GM18520 (cell line): ENCODE measurements around the gene SMYD4.
"Not testable (repeated sequence)": the region's sequence is repeated elsewhere in the genome, so short reads cannot be mapped to it uniquely, and the experiment has no call there.

ENCODE experiments used
- ATAC-seq: cut with Tn5 transposase; IDR thresholded peaks from one replicate; pipeline ENCODE4 v1.9.1; 2021; ENCODE audit not compliant: unreplicated experiment

Gene SMYD4

DNA sequence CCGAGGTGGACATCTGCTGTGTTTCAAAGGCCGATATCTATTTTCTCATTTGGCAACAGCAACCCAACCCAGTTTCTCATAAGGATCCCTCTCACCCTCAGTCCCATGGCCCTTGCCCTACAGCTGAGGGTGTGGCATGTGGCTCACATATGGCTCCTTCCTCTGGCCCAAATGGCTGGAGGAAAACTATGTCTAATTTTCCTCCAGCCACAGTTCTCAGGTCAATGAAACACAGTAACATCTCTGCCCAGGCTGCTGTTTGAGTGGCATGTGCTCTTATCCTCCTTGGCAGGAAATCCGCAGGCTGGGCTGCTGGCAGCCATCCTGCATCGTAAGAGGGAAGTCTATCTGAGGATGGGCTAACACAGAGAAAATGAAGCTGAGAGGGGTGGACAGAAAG lies 43.8 kb downstream of the SMYD4 start:
- ATAC-seq: no peak

- no peak for ATAC-seq
These were observed 45.7 kb downstream of the SMYD4 start for GRCh38 chr17:1783834-1784611.

DNA sequence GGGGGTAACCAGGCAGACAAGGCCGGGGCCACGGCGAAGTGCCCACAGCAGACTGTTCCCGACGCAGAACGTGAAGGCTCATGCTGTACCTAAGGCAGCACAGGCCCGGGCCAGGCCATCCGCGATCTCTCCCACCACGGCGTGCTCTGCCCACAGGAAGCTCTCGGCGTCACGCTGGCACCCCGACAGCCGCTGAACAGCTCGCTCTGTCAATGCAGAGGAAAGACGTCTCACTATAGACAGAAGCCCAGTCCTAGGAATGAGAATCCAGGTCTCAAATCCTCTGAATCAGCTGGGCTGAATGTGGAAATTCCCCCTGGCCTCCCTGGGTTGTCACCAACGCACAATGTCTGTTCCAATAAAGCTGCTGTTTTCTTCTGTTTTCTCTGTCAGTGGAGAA lies 46.4 kb downstream of the SMYD4 start:
- ATAC-seq: no peak

DNA sequence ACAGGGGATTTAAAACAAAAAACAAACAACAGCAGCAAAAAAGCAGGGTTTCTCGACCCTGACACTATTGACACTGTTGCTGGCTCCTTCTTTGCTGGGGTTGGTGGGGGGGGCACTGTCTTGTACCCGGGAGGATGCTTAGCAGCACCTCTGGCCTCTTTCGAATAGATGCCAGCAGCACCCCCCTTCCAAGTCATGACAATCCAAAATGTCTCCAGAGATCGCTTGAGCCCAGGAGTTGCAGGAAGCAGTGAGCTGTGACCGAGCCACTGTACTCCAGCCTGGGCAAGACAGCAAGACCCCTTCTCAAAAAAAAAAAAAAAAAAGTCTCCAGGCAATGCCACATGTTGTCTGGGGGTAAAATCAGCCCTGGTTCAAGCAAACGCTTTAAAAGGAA lies 47.5 kb downstream of the SMYD4 start:
- ATAC-seq: no peak

DNA sequence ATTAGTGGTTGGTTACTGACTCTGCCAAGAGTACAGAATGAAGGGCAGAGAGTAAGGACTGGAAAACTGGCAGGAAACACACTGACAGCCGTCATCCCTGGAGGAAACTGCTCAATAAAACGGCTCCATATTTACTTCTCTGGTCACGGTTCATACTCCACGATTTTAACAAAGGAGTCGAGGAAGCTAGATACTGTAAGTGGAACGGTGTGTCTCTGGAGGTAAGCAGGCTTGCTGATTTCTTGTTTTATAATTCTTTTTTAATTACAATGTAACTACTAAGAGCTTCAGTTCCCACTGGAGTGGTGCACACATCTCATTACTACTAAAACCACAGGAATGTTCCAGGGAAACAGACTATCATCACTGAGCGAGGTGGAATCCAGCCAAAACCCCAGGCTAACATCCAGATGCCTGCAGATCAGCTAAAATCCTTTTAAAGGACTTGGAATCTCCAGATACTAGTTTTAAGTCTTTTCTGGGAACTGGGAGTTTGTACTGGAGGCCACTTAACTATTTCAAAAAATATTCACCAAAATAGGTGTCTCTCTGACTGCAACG lies 50.1 kb downstream of the SMYD4 start:
- no peak for ATAC-seq

GRCh38 chr17:1776857-1777256 lies 52.8 kb downstream of the SMYD4 start:
- no peak for ATAC-seq

DNA sequence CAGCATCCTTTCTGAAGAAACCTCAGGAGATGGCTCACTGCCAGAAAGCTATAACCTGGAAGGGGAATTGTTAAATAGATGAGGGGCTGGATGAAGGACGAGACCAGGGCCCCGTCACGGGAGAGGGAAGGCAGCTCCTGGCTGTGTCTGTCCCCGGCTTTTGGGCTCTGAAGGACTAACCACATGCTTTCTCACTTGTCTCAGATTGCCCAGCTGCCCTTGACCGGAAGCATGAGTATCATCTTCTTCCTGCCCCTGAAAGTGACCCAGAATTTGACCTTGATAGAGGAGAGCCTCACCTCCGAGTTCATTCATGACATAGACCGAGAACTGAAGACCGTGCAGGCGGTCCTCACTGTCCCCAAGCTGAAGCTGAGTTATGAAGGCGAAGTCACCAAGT lies 53.4 kb downstream of the SMYD4 start:
- ATAC-seq: no peak

DNA sequence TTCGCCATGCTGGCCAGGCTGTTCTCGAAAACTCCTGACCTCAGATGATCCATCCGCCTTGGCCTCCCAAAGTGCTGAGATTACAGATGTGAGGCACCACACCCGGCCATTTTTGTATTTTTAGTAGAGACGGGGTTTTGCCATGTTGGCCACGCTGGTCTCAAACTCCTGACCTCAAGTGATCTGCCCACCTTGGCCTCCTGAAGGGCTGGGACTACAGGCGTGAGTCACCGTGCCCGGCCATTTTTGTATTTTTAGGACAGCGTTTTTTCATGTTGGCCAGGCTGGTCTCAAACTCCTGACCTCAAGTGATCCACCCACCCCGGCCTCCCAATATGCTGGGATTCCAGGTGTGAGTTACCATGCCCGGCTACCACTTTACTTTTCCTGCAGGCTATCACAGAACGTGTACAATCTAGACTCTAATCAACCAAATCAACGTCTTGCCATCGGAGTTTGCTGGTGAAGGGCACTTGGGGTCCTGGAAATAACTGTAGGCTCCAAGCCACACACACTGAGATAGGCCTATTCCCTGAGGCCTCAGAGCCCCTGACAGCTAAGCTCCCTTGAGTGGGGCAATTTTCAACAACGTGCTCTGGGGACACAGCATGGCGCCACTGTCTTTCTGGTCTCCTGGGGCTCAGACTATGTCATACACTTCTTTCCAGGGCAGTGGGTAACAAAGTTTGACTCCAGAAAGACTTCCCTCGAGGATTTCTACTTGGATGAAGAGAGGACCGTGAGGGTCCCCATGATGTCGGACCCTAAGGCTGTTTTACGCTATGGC lies 55.1 kb downstream of the SMYD4 start:
- ATAC-seq: no peak

- no peak for ATAC-seq
These were observed 56.0 kb downstream of the SMYD4 start for GRCh38 chr17:1773696-1774181.

DNA sequence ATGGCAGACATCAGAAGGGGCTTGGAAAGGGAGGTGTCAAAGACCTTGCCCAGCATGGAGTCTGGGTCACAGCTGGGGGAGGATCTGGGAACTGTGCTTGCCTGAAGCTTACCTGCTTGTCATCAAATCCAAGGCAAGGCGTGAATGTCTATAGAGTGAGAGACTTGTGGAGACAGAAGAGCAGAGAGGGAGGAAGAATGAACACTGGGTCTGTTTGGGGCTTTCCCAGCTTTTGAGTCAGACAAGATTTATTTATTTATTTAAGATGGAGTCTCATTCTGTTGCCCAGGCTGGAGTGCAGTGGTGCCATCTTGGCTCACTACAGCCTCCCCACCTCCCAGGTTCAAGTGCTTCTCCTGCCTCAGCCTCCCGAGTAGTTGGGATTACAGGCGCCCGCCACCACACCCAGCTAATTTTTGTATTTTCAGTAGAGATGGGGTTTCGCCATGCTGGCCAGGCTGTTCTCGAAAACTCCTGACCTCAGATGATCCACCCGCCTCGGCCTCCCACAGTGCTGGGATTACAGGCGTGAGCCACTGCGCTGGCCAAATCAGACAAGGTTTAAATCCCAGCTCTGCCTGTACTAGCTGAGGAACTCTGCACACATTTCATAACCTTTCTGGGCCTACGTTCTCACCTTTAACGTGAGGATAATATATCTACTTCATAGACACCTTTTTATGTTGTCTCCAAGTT lies 56.6 kb downstream of the SMYD4 start:
- ATAC-seq: not testable (repeated sequence)

GRCh38 chr17:1769822-1770477 lies 59.8 kb downstream of the SMYD4 start:
- ATAC-seq: no peak

DNA sequence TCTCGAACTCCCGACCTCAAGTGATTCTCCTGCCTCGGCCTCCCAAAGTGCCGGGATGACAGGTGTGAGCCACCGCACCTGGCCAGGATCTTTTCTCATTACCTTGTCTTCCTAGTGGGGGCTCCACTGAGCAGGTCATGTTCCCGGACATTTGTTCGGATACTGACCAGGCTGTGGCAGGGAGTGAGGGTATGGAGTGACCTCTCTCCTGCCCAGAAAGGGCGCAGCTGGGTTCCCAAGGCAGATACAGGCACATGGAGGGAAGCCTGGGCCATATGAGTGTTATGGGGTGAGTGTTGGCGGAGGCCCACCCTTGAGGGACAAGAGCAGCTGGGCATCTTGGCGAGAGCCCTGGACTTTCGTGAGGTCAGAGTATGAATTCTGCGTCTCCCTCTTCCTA lies 62.3 kb downstream of the SMYD4 start:
- ATAC-seq: no peak

DNA sequence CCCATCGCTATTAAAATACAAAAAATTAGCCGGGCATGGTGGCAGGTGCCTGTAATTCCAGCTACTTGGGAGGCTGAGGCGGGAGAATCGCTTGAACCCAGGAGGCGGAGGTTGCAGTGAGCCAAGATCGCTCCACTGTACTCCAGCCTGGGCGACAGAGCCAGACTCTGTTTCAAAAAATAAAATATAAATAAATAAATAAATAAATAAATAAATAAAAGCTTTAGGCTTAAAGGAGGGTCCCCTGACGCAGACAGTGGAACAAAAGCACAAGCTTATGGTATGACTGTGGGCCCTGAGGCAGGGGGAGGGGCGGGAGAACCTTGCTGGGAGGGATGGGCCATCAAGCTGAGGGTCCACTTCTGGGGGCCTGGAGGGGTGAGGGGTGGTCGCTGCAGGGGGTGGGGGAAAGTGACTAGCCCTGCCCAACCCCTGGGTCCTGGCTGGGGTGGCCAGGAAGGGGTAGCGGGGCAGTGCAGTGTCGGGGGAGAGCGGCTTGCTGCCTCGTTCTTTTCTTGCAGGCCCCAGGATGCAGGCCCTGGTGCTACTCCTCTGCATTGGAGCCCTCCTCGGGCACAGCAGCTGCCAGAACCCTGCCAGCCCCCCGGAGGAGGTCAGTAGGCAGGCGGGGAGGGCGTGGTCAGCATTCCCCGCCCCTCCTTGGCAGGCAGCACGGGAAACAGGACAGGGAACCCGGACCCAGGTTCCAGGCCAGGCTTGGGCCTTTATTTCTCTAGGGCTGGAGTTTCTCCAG lies 63.1 kb downstream of the SMYD4 start:
- ATAC-seq: no peak

DNA sequence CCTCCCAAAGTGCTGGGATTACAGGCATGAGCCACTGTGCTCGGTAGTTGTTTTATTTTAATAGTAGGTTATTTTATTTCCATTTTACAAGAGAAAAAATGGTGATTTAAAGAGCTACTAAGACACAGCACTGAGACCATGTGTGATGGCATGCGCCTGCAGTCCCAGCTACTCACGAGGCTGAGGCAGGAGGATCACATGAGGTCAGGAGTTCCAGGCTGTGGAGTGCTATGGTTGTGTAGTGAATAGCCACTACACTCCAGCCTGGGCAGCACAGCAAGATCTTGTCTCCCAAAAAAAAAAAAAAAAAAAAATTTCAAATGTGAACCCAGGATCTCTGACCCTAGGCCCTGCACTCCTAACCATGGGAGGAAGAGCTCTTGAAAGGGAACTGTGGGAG lies 64.1 kb downstream of the SMYD4 start:
- no peak for ATAC-seq

- ATAC-seq: not testable (repeated sequence)
These were observed 65.0 kb downstream of the SMYD4 start for GRCh38 chr17:1764705-1765104.

DNA sequence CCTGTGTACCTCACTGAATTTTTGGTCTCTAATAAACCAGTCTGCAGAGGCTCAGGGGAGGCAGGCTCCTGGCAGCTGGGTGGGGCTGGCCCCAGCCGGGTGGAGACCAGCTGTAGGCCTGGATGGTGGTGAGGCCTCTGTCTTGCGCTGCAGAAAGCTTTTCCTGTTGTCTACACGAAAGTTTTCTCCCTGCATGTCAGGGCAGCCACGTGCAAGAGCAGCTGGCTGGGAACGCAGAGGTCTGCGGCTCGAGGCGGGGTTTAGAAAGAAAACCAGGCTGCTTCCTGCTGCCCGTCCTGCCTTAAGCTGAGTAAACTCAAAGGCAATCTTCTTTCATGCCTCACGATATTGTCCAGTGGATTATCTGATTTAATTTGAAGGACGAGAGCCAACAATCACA lies 65.4 kb downstream of the SMYD4 start:
- no peak for ATAC-seq

- no peak for ATAC-seq
These were observed 66.5 kb downstream of the SMYD4 start for GRCh38 chr17:1762901-1763898.

DNA sequence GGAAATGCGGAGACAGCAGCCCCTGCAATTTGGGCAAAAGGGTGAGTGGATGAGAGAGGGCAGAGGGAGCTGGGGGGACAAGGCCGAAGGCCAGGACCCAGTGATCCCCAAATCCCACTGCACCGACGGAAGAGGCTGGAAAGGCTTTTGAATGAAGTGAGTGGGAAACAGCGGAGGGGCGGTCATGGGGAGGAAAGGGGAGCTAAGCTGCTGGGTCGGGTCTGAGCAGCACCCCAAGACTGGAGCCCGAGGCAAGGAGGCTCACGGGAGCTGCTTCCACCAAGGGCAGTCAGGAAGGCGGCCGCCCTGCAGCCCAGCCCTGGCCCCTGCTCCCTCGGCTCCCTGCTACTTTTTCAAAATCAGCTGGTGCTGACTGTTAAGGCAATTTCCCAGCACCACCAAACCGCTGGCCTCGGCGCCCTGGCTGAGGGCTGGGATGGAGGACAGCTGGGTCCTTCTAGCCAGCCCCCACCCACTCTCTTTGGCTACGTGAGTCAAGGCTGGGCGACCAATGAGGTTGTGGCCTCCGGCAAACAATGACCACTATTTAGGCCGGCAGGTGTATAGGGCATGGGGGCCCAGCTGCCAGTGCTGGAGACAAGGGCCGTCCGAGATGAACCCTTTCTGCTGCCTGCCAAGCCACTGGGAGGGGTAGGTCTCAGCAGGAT lies 67.3 kb downstream of the SMYD4 start:
- ATAC-seq: no peak
